ENCODE measurements around the gene PCNT.

Gene PCNT

DNA sequence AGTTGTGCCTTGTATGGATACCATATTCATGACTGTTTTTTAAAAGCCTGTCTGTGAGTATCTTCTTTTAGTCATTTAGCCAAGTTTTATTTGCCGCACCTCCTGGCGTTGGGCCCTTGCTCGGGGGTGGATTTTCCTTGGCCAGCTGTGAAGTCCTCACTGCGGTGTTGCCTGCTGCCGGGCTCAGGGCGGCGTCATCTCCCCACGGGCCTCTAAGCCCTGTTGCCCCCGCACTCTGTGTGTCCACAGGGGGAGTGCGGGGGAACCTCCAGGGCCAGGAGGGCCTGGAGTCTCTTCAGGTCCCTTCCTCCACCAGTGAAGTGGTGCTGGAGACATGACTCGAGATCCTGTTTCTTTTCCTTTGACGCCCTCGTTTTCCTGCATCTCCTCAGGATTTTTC lies 69.0 kb downstream of the PCNT start:
- no peak overlapping the region for H3K4me3 ChIP-seq (ENCODE audit: control insufficient read depth, low read depth, low read length)
- DNase-seq (ENCODE audit: low read depth), result peak; percentile 31
- TF ChIP-seq CTCF (IDR thresholded peaks at IDR 0.05; ENCODE audit: control insufficient read depth, insufficient read depth, low read depth, low read length, missing control alignments), result no peak

DNA sequence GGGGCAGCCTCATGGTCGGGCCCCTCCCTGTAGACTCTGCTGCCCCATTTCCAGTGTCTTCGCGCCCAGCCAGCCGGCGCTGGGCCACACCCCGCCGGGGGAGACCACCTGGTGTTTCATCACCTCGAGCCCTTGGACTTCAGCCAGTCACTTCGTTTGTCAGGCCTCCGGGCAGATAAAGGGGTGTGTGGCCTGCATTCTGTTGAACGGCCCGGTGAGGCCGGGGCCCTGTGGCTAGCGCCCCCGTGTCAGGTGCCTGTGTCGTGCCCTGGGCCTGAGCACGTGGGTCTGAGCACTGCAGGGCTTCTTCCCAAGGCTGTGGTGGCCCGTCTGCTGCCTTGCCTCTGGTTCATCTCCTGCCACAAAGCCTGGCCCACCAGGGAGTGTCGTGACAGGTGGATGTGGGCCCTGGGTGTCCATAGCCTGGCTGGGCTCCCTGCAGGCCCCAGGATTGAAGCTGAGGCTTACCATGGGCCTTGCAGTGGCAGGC lies 69.5 kb downstream of the PCNT start:
- H3K4me3 ChIP-seq (ENCODE audit: control insufficient read depth, low read depth, low read length), result no peak overlapping the region
- TF ChIP-seq CTCF (IDR thresholded peaks at IDR 0.05; ENCODE audit: control insufficient read depth, insufficient read depth, low read depth, low read length, missing control alignments), result no peak
- DNase-seq (ENCODE audit: low read depth), result no peak

DNA sequence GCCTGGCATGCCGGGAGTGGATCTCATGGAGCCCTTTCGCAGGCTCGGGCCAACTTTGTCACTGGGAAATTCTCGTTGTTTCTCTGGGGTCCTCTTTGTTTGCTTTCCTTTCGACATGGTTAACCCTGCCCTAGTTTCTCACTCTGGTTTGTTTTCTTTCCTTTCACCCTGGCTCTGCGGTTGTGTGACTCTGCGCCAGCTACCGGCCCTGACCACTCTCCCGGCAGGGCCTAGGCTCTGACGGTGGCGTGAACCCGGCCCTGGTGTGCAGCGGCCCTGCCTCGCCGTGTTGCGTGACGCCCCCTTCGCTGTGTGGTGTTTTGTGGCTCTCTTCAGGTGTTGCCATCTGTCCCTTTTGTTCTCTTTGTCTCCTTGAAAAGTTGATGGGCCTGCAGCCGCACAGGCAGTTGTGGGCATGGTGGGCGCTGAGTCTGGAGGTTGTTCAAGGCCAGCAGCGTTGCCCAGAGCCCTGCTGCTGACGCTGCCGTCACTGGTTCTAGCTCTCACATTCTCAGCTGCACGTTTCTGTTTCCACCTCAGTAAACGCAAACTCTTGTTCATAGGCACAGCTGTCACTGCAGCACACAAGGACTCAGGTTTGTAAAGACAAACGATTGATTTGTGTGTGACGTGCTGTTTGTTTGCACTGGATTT lies 70.1 kb downstream of the PCNT start:
- DNase-seq (ENCODE audit: low read depth), result no peak
- no peak for TF ChIP-seq CTCF (IDR thresholded peaks at IDR 0.05; ENCODE audit: control insufficient read depth, insufficient read depth, low read depth, low read length, missing control alignments)
- no peak overlapping the region for H3K4me3 ChIP-seq (ENCODE audit: control insufficient read depth, low read depth, low read length)

- no peak overlapping the region for H3K4me3 ChIP-seq (ENCODE audit: control insufficient read depth, low read depth, low read length)
- TF ChIP-seq CTCF (IDR thresholded peaks at IDR 0.05; ENCODE audit: control insufficient read depth, insufficient read depth, low read depth, low read length, missing control alignments), result no peak
- no peak for DNase-seq (ENCODE audit: low read depth)
Observed at GRCh38 chr21:46394595-46395104, 70.7 kb downstream of the PCNT start.

- TF ChIP-seq CTCF (IDR thresholded peaks at IDR 0.05; ENCODE audit: control insufficient read depth, insufficient read depth, low read depth, low read length, missing control alignments), result no peak
- no peak for DNase-seq (ENCODE audit: low read depth)
- no peak overlapping the region for H3K4me3 ChIP-seq (ENCODE audit: control insufficient read depth, low read depth, low read length)
Observed at GRCh38 chr21:46397211-46397905, 73.4 kb downstream of the PCNT start.

DNA sequence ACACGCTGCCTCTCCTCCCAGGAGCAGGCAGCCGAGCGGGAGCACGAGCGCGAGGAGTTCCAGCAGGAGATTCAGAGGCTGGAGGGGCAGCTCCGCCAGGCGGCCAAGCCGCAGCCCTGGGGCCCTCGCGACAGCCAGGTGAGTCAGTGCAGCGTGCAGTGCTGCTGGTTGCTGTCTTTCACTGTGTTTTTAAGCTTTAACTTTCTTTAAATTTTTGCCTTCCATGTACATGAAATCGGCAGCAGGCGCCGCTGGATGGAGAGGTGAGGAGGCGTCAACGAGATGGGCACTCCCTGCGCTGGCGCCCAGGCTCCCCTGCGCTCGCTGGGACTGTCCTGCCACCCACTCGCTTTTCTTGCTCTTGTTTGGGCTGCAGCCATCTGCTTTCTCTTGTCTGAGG lies 74.0 kb downstream of the PCNT start:
- no peak overlapping the region for H3K4me3 ChIP-seq (ENCODE audit: control insufficient read depth, low read depth, low read length)
- DNase-seq (ENCODE audit: low read depth), result no peak
- TF ChIP-seq CTCF (IDR thresholded peaks at IDR 0.05; ENCODE audit: control insufficient read depth, insufficient read depth, low read depth, low read length, missing control alignments), result no peak

Measured in AG09309 (cell line).